Activated gamma-delta T cell treated with Interleukin-2 at 50 U/mL for 16 hours (primary cell): ENCODE data around the gene CEBPB.
"Not testable (repeated sequence)": the region's sequence is repeated elsewhere in the genome, so short reads cannot be mapped to it uniquely, and the experiment has no call there.

Experiments
- DNase-seq: peaks from one replicate; pipeline ENCODE4 v3.0.0-alpha.2; 2020

The CEBPB gene

DNA sequence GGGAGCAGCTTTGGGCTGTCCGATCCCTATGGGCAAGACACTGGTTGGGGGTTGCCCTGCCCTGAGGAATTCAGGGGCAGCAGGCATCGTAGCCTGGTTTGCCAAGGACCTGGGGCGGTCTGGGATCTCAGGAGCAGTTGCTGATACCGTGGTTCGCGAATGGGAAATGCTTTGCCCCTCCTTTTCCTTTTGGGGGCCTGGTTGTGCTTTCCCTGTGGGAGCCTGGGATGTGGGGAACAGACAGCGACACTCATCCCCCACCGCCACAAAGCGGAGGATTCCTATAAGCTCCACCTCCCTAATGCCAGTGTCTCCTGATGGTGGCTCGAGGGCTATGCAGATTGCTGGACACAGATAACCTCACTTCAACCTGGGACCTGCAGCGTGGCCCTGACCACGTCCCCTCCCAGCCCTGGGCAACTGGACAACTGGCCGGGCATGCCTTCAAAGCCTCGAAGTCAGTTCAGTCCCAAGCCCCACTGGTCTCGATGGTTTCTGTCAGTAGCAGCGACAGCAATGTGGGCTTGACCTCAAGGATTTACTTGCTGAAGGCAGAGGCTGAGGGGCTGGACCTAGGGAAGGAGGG is 3.3 kb downstream of the CEBPB start:
- no peak for DNase-seq

DNA sequence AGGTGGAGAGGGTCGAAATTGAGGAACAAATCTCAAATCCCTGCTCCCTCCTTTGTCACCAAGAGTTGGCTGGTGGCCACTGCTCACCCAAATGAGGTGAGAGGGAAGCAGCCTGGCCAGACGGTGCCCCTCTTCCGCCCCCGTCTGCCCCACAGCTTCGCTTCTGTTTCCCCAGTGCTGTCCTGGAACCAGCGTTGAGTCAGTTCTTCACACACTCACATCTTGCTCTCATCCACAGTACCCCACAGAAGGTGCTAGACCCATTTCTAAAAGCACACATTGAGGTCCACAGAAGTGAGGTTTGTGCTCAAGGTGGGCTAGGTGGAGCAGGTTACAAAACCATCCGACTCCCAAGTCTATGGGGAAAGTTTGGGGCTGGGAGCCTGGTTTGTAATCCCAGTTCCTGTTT is 3.8 kb downstream of the CEBPB start:
- no peak for DNase-seq

DNA sequence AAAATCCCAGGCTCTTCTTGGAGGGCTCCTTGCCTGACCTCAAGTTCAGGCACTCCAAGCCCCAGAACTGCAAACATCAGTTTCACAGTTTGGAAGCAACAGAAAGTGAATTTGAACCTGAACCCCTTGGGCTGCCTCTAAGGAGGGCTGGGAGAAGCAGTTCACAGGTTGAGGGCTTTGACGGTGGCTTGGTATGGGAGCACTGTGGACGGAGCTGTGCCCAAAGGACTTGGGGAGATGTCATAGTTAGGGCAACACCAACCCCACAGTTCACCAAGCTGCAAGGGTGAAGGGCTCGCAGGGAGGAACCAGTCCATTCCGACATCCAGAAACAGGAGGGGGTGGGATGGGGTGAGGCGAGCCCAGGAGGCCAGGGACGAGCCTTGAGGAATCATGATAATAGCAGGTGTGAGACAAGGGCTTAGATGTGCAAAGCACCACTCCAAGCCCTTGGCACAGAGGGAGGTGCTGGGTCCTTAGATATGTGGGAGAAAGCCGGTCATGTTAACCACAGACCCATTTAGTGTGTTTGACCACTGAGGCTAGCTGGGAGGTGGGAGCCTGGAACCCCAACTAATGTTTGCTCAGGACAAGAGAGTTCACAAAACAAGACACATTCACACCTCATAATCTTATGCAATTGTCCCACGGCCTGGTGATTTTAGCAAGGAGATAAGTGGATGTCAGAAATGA is 4.3 kb downstream of the CEBPB start:
- DNase-seq: no peak

DNA sequence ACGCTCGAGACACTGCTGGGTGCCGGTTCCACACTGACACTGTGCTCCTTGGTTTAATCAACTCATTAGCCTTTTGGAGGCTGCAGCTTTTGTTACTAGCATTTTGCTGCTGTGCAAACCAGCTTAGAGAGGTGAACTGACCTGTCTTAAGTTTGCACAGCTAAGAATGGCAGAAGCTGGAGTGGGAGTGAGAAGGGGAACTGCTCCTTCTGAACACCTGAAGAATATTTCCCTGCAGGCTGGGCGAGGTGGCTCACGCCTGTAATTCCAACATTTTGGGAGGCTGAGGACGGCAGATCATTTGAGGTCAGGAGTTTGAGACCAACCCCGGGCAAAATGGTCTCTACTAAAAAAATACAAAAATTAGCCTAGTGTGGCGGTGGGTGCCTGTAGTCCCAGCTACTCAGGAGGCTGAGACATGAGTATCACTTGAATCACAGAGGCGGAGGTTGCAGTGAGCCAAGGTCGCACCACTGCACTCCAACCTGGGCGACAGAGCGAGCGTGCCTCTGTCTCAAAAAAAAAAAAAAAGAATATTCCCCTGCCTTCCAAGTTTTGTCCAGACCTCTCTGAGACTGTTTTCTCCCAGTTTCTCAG is 5.0 kb downstream of the CEBPB start:
- no peak for DNase-seq

DNA sequence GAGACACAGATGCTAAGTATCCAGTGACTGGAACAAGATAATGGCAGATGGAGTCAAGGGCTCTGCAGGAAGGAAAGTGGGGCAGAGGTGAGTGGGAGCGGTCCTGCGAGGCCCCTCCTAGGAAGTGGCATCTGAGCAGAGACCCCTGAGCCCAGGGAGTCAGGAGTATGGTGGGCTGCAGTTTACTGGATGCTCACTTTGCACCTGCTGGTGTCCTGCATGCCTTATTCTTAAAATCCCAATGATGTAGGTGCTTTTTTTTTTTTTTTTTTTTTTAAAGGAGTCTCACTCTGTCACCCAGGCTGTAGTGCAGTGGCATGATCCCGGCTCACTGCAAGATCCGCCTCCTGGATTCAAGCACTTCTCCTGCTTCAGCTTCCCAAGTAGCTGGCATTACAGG is 5.6 kb downstream of the CEBPB start:
- DNase-seq: no peak

DNA sequence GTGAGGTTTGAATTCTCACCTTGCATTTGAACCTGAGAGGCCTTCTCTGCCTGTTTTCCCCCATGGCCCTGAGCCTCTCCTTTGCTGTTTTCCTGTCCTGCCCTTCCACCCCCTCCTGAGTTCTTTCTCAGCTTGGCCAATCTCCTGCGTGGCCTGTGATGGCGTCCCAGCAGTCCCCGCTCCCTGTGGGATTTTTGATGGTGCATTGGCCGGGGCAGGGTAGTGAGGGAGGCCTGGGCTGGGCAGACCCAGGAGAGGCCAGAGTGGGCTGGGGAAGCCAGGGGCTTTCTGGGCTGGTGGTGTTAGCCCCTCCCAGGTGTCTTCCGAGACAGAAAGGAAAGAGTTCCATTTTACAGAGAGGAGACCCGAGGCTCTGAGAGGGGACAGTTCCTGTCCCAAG is 6.3 kb downstream of the CEBPB start:
- no peak for DNase-seq

DNA sequence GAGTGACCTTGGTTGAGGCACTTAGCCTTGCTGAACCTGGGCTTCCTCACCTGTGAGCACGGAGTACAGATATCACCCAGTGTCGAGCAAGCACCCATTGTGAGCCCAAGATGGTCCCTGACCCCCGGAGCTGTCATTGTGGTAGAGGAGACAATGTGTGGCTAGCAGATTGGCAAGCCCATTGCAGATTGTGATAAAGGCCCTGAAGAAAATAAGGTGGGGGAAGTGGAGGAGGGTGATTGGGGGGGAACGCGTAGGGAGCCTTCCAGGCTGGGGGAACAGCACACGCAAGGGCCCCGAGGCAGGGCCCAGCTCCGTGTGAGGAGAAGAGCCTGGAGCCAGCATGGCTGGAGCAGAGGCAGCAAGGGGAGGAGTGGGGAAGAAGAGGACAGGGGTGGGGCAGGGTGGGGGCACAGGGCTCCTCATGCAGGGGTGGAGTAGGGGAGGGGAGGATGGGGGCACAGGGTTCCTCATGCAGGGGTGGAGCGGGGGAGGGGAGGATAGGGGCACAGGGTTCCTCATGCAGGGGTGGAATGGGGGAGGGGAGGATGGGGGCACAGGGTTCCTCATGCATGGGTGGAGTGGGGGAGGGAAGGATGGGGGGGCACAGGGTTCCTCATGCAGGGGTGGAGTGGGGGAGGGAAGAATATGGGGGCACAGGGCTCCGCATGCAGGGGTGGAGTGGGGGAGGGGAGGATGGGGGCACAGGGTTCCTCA is 7.0 kb downstream of the CEBPB start:
- DNase-seq: no peak

DNA sequence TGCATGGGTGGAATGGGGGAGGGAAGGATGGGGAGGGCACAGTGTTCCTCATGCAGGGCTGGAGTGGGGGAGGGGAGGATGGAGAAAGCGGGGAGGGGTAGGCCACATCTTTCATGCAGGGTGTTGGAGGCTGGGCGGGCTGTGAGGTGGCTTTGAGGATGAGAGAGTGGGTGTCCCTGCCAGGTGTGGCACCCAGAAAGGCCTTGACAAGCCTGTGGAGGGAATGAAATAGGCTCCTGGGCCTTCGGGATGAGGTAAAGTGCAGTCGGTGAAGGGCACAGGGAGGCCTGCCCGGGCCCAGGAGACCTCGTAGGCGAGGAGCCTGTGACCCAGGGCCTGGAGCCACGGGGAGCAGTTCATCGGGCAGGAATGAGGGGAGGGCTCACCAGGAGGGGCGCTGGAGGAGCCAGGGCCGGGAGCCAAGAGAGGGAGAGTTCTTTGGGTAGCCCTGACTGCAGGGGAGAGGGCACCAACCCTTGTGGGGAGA is 7.6 kb downstream of the CEBPB start:
- no peak for DNase-seq

DNA sequence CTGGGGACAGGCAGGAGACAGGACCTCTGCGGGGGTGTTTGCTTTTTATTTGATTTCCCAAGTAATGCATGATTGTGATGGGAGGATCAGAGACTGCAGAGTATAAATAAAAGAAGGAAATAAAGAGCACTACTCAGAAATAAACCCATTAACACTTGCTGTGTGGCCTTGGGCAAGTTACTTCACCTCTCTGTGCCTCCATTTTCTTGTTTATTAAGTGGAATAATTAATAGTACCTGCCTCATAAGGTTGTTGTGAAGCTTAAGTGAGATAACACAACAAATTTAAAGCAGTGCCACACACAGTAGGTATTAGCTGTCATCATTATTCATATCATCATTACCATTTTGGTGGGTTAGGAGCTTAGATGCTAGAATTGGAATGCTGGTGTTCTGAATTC is 8.1 kb downstream of the CEBPB start:
- DNase-seq: no peak

DNA sequence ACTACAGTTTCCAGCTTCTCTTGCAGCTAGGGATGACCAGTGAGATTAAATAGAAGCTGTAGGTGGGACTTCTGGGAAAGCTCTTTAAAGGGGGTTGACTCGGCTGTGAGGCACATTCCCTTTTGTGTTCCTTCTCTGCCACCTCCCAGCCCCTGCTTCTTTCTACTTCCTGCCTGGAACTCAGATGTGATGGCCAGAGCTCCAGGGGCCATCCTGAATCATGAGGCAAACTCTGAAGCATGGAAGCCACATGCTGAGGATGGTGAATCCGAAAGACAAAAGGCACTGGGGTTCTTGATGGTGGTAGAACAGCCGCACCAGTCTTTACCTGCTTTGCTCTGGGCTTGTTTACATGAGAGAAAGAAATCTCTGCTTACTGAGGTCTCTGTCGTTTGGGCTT is 9.1 kb downstream of the CEBPB start:
- no peak for DNase-seq

DNA sequence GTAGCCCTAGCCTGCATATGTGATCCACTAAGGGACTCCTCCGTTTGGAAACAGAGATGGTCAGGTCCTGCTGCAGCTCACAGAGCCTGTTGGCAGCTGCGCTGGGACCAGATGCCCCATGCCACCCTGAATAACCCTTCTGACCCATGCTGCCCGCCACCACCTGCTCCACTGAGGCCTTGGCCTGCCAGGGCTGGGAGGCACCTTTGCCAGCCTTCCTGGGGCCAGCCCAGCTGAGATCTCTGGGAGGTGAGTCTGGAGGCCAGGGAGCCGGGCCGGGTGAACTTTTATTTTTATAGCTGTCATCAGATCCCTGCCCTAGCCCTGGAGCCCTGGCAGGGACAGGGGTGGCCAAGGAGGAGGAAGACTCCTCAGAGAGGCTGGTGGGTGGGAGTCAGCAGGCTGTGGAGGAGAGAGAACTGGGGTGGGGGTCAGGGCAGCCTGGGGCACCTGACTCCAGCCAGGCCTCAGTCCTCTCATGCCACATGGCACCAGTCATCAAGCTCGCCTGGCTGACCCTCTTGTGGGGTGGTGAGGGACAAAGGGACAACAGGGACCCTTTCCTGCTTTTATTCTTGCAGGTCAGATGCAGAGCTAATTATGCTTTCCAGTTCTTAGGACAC is 10.0 kb downstream of the CEBPB start:
- DNase-seq: no peak

DNA sequence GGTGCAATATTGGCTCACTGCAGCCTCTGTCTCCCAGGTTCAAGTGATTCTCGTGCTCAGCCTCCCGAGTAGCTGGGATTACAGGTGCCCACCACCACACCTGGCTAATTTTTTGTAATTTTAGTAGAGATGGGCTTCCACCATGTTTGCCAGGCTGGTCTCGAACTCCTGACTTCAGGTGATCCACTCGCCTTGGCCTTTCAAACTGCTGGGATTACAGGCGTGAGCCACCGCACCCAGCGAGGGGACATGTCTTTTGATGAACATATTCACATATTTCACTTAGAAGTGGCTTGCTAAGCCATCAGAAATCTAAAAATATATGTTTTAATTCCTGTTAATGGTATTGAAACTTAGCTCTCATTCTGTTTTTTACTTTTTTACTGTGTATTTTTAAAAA is 11.1 kb downstream of the CEBPB start:
- DNase-seq: not testable (repeated sequence)

DNA sequence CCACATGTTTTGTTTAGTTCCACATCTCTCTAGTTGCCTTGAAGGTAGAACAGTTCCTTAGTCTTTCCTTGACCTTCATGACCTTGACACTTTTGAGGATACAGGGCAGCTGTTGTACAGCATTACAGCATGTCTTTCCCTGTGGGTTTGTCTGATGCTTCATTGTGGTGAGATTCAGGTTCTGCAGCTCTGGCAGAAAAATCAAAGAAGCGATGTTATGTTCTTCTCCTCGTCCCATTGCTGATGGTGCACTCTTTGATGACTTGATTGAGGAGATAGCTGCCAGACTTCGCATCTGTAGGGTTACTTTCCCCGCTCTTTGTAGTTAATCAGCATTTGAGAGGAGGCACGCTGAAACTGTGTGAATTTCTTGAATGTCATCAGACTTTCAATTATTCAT is 12.0 kb downstream of the CEBPB start:
- no peak for DNase-seq

DNA sequence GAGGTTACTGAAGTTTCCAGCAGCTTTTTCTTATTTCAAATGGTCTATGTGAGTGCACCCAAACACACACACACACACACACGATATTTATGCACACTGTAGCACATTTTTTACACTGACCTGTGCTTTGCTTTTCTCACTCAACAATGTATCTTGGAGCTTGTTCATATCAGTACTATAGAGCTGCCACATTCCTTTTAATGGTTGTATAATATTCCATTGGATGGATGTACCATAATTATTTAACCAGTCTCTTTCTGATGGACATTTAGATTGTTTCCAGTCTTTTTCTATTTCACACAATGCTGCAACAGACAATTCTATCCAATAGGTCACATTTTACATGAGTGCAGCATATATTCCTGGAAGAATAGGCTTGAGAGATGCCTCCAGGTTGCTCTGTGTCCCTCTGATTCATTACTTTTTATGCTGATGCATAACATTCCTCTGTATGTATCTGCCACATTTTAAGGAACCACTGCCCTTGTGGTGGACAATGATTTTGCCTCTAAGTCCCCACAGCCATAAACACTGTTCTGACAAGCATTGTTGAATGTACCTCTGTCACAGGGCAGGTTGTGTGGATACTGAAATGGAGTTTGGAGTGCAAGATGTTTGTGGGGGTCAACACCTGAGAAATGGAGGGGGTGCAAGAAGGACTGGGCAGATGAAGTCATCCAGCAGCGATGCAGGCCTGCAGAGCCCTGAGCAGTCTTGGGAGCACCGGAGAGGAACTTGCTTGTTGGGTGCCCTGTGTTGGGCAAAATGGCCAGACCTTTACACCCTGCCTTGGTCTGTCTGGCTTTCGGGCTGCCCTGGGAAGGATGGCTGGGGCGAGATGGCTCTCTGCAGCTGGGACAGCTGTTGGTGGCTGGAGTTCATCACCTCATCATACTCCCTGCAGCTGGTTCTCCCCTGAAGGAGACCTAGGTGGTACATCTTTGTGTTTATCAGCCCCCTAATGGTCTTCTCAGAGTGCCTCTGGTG is 13.6 kb downstream of the CEBPB start:
- DNase-seq: no peak

DNA sequence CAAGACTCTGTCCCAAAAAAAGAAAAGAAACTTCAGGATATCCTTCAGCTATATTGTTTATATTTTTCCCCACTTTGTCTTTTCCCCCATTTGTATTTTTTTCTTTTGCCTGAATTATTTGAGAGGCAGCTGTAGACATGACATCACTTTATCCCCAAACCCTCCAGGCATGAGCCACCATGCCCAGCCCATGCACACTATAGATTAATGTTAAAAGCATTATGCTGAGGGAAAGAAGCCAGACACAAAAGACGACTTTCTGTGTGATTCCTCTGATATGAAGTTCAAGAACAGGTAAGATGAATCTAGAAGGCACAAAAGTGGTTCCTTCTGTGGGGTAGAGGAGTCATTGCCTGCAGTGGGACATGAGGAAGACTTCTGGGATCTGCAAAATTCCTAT is 16.4 kb downstream of the CEBPB start:
- no peak for DNase-seq

DNA sequence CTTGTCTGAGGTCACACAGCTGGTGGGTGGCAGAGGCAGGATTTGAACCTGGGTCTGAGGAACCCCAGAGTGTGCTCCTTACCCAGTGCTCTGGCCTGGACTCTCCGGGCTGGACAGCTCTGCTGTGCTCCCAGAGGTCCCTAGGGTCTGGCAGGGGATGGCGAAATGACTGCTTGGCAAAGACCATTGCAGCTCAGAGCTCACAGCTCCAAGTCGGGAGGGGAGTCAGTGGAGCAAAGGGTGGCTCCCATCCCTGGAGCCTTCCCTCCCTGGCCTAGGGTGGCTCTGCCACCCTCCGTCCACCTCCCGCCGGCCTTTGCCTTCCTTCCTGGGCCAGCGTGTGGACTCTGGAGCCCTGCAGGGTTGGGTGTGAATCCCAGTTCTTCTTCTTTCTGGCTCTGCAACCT is 17.5 kb downstream of the CEBPB start:
- DNase-seq: no peak

DNA sequence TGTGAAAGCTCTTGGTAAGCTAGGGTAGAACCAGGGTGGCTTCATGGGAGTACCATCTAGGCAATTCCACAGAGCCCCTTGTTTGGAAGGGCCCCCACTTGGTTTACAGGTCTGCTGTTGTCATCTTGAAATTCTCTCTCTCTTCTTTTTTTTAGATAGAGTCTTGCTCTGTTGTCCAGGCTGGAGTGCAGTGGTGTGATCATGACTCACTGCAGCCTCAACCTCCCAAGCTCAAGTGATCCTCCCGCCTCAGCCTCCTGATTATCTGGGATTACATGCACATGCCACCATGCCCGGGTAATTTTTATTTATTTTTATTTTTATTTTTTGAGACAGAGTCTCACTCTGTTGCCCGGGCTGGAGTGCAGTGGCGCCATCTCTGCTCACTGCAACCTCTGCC is 18.2 kb downstream of the CEBPB start:
- not testable (repeated sequence) for DNase-seq

DNA sequence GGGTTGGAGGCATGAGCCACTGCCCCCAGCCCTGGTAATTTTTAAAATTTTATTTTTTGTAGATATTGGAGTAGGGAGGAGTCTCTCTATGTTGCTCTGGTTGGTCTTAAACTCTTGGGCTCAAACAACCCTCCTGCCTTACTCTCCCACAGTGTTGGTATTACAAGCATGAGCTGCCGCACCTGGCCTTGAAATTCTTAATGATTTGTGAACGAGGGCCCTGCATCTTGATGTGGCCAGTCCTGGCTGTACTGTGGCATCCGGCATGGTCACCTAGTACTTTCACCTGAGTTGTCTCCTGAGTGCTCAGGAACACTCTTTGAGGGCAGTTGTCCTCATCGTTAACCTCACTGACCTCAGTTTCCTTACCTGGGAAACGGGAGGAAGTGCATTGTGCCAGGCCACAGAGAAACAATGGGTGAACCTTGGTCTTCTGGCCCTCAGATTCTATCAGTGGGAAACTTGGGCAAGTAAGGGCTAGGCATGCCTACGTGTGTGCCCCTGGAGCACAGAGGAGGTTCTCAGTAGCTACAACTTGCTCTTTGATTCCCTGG is 19.5 kb downstream of the CEBPB start:
- DNase-seq: no peak

DNA sequence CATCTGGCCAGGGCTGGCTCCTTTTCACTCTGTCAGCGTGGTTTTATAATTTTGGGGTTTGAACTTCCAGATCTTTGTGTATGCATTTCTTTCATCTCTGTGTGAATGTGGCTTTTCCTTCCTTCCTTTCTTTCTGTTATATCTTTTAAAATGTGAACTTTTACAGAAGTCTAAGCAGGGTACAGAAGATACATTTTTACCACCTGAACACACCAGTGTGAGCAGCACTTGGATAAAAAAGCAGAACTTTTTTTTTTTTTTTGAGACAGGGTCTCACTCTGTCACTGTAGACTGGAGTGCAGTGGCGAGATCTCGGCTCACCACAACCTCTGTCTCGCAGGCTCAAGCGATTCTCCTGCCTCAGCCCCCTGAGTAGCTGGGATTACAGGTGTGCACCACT is 20.5 kb downstream of the CEBPB start:
- DNase-seq: no peak

DNA sequence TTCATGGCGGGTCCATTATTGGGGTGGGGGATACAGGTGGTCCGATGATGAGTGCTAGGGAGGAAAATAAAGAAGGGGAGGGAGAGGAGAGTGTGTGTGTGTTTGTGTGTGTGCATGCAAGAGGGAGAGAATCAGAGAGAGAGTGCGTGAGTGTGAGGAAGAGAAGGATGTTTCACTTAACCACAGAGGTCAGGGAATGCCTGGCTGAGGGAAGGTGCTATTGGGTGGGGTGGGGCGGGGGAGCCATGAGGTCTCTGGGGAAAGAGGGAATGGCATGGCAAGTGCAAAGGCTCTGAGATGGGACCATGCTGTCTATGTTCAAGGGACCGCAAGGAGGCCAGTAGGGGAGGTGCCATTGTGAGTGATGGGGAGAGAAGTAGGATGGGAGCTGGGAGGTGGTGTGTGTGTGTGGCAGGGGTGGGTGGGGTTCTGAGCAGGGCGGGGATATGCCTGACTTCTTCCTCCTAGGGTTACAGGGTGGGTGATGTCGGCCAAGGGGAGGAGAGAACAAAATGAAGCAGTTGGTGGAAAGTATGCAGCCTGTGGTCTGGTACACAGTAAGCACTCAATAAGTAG is 23.0 kb downstream of the CEBPB start:
- no peak for DNase-seq

DNA sequence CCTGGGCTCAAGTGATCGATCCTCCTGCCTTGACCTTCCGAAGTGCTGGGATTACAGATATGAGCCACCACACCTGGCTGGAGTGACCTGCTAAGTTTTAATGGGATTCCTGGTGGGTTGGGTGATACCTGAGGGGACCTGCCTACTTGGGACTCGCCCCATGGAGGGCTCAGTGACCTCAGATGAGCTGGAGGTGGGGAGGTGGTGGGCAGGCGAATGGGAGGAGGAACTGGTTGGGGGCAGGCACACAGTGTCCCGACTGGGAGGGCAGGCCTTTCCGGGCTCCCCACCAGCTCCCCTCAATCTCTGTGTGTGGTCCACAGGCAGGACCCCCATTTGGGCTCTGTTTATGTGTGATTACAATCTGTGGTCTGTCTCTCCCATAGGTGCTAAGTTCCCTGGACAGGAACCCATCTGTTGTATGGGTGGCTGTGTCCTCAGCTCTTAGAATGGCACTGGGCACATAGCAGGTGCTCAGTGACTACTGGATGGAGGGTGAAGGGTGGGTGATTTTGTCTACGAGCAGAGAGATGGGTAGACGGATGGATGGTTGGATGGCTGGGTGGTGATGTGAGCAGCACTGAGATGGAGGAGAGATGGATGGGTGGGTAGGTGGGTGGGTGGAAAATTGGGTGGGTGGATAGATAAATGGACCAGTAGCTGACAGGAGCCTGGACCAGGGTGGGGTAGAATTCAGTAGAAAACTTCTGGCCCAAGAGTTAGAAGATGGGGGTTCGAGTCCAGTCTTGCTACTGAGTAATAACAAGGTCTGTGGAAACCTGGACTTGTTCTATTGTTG is 23.8 kb downstream of the CEBPB start:
- no peak for DNase-seq
